Measurements from ENCODE around the gene ZC3H11A.
A peak's percentile ranks its signal among the peaks of the same experiment; 100 is the strongest.
"Not testable (repeated sequence)": the region's sequence is repeated elsewhere in the genome, so short reads cannot be mapped to it uniquely, and the experiment has no call there.

ZC3H11A gene

GRCh38 chr1:203795441-203796235, at the start of gene ZC3H11A, which contains the start of gene ZBED6:
TSS of gene ZC3H11A (plus strand) at chr1:203795623. CDS start at chr1:203817071, 21,448 bp downstream.
TSS of gene ZBED6 (plus strand) at chr1:203795623. CDS start at chr1:203797523, 1,900 bp downstream.
- peak; percentile 99 for DNase-seq

GRCh38 chr1:203746281-203746680, 49.1 kb upstream of the ZC3H11A start:
- no peak for DNase-seq

GRCh38 chr1:203751051-203751450, 44.4 kb upstream of the ZC3H11A start:
- DNase-seq: no peak

GRCh38 chr1:203751618-203752361, 43.6 kb upstream of the ZC3H11A start:
- not testable (repeated sequence) for DNase-seq

GRCh38 chr1:203754455-203754864, 41.0 kb upstream of the ZC3H11A start:
- no peak for DNase-seq

GRCh38 chr1:203756036-203756435, 39.4 kb upstream of the ZC3H11A start:
- DNase-seq: peak; percentile 37

GRCh38 chr1:203758749-203759148, 36.7 kb upstream of the ZC3H11A start:
- DNase-seq: not testable (repeated sequence)

GRCh38 chr1:203760506-203760905, 34.9 kb upstream of the ZC3H11A start:
- DNase-seq: no peak

- DNase-seq: not testable (repeated sequence)
Observed at GRCh38 chr1:203761958-203762357, 33.5 kb upstream of the ZC3H11A start.

GRCh38 chr1:203763505-203763904, 31.9 kb upstream of the ZC3H11A start:
- no peak for DNase-seq

- DNase-seq: no peak
Observed at GRCh38 chr1:203764105-203765028, 31.1 kb upstream of the ZC3H11A start.

GRCh38 chr1:203765029-203765837, 30.2 kb upstream of the ZC3H11A start, which contains the start of gene LAX1:
TSS of gene LAX1 (plus strand) at chr1:203765183. CDS start at chr1:203765566, 383 bp downstream.
- peak; percentile 86 for DNase-seq

GRCh38 chr1:203768256-203768655, 27.2 kb upstream of the ZC3H11A start:
- DNase-seq: no peak

- peak; percentile 15 for DNase-seq
Observed at GRCh38 chr1:203769505-203770343, 25.7 kb upstream of the ZC3H11A start.

GRCh38 chr1:203771901-203772301, 23.5 kb upstream of the ZC3H11A start:
- no peak for DNase-seq

- DNase-seq: no peak
Observed at GRCh38 chr1:203772836-203773235, 22.6 kb upstream of the ZC3H11A start.

- DNase-seq: no peak
Observed at GRCh38 chr1:203776636-203777035, 18.8 kb upstream of the ZC3H11A start.

GRCh38 chr1:203777596-203777995, 17.8 kb upstream of the ZC3H11A start:
- no peak for DNase-seq

- no peak for DNase-seq
Observed at GRCh38 chr1:203778146-203778545, 17.3 kb upstream of the ZC3H11A start.

GRCh38 chr1:203778789-203779188, 16.6 kb upstream of the ZC3H11A start:
- no peak for DNase-seq

- DNase-seq: no peak
Observed at GRCh38 chr1:203781962-203782361, 13.5 kb upstream of the ZC3H11A start.

Data from CD4-positive, alpha-beta T cell treated with Interleukin-21 for 1 hour (primary cell).